ENCODE measurements around the gene SCD. TPM values are rescaled to one million over a fixed set of nuclear protein-coding genes. Genes with fewer than 3 reads are reported as not detected.

The SCD gene
- total and polyA plus RNA-seq, 9 of the 15 experiments (the other 6 are each of a cell fraction or from before 2014, with no cell fraction given) = 114 to 486 (median 188) TPM

DNA sequence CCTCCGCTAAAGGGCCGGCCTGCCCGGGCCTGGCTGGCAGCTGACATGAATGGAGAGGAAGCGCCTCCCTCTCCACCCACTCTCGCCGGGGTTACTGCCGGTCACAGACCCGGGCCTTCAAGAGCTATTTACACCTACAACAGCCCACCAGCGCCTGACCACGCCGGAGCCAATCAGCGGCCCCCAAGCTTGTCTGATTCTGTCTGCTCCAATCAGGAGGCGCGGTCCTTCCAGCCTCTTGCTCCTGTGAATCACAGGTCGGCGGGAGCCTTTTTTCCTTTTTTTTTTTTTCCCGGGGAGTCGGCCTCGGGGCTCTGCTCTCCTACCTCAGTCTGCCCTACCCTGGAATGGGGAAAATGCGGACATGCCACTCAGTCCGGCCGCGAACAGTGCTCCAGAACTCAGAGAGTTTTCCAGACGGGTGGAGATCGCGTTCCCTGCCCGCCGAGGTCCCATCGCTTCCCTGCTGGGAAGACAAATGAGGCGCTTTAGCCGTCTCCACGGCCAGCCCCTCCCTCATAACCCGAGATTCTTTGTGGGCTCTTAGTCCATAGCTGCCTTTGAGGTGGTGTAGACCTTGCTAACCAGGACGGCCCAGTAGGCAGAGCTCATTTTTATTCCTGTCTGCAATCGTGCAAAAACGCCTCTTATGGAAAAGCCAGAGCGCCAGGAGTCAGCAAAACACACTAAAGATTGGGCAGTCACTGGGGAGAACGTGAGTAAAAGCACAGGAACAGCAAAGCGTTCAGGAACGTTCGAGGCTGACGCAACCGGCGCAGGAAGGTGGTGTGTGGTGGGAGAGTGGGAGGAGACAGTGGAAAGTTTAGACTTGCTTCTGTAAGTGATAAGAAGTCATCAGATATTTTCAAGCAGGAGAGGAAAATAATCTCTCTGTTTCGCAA lies 26.5 kb downstream of the SCD start (continued):
- no peak for TF ChIP-seq CC2D1A (IDR thresholded peaks at IDR 0.05)
- TF ChIP-seq, protein P1, sequence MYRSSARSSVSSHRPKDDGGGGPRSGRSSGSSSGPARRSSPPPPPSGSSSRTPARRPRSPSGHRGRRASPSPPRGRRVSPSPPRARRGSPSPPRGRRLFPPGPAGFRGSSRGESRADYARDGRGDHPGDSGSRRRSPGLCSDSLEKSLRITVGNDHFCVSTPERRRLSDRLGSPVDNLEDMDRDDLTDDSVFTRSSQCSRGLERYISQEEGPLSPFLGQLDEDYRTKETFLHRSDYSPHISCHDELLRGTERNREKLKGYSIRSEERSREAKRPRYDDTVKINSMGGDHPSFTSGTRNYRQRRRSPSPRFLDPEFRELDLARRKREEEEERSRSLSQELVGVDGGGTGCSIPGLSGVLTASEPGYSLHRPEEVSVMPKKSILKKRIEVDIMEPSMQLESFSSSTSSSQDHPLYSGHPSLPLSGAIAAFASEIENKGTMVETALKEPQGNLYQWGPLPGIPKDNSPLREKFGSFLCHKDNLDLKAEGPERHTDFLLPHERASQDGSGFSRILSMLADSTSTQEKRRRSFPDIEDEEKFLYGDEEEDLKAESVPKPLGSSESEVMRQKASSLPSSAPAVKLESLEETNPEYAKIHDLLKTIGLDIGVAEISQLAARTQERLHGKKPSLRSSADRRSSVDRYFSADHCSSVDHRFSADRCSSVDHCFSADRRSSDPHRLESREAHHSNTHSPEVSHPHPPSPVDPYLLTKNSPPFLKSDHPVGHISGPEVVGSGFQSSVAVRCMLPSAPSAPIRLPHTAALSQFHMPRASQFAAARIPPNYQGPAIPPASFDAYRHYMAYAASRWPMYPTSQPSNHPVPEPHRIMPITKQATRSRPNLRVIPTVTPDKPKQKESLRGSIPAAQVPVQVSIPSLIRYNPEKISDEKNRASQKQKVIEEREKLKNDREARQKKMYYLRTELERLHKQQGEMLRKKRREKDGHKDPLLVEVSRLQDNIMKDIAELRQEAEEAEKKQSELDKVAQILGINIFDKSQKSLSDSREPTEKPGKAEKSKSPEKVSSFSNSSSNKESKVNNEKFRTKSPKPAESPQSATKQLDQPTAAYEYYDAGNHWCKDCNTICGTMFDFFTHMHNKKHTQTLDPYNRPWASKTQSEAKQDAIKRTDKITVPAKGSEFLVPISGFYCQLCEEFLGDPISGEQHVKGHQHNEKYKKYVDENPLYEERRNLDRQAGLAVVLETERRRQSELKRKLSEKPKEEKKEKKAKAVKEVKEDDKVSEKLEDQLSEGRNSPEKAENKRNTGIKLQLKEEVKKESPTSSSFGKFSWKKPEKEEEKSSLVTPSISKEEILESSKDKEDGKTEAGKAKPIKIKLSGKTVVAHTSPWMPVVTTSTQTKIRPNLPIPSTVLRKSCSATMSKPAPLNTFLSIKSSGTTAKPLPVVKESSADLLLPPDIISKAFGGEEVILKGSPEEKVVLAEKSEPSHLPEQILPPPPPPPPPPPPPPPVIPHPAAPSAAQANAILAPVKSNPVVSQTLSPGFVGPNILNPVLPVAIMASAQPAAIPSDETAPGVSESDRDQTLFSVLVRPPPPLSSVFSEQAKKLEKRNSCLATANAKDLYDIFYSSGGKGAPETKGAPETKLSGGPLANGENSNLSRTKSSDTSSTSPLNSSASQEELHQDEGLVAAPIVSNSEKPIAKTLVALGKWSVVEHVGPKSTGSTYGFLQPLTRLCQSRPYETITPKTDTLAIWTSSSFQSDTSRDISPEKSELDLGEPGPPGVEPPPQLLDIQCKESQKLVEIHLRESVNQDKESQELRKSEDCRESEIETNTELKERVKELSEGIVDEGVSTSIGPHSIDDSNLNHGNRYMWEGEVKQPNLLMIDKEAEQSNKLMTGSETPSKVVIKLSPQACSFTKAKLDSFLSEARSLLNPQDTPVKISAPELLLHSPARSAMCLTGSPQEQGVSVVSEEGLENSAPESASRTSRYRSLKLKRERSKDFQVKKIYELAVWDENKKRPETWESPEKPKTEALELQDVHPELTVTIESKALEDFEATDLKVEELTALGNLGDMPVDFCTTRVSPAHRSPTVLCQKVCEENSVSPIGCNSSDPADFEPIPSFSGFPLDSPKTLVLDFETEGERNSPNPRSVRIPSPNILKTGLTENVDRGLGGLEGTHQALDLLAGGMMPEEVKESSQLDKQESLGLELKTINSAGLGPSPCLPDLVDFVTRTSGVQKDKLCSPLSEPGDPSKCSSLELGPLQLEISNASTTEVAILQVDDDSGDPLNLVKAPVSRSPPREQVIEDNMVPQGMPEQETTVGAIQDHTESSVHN (IDR thresholded peaks at IDR 0.05; ENCODE audit: borderline replicate concordance in 1 of 2, low read depth in 1 of 2) = no peak; a peak in 2 of 4 replicates
- TF ChIP-seq, protein P2, sequence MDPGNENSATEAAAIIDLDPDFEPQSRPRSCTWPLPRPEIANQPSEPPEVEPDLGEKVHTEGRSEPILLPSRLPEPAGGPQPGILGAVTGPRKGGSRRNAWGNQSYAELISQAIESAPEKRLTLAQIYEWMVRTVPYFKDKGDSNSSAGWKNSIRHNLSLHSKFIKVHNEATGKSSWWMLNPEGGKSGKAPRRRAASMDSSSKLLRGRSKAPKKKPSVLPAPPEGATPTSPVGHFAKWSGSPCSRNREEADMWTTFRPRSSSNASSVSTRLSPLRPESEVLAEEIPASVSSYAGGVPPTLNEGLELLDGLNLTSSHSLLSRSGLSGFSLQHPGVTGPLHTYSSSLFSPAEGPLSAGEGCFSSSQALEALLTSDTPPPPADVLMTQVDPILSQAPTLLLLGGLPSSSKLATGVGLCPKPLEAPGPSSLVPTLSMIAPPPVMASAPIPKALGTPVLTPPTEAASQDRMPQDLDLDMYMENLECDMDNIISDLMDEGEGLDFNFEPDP (CRISPR knock-in tag; IDR thresholded peaks at IDR 0.05) = no peak
- TF ChIP-seq GATAD2B (IDR thresholded peaks at IDR 0.05; ENCODE audit: borderline replicate concordance) = no peak
- peak; percentile 48 for TF ChIP-seq NFRKB (IDR thresholded peaks at IDR 0.05; ENCODE audit: low read depth)
- TF ChIP-seq, protein P3, sequence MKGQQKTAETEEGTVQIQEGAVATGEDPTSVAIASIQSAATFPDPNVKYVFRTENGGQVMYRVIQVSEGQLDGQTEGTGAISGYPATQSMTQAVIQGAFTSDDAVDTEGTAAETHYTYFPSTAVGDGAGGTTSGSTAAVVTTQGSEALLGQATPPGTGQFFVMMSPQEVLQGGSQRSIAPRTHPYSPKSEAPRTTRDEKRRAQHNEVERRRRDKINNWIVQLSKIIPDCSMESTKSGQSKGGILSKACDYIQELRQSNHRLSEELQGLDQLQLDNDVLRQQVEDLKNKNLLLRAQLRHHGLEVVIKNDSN (CRISPR knock-in tag; IDR thresholded peaks at IDR 0.05) = peak; percentile 90
- no peak for TF ChIP-seq ADNP (tag; IDR thresholded peaks at IDR 0.05)
- peak; percentile 53; the same call in 1 of the 2 replicates for TF ChIP-seq PHF8 (IDR thresholded peaks at IDR 0.05; ENCODE audit: borderline replicate concordance, low read length)
- peak; percentile 96; the same call in 1 of the 2 replicates for TF ChIP-seq ZC3H4 (CRISPR knock-in tag; IDR thresholded peaks at IDR 0.05; ENCODE audit: borderline replicate concordance)
- TF ChIP-seq ZNF224 (CRISPR knock-in tag; IDR thresholded peaks at IDR 0.05) = no peak
- TF ChIP-seq, protein P4, sequence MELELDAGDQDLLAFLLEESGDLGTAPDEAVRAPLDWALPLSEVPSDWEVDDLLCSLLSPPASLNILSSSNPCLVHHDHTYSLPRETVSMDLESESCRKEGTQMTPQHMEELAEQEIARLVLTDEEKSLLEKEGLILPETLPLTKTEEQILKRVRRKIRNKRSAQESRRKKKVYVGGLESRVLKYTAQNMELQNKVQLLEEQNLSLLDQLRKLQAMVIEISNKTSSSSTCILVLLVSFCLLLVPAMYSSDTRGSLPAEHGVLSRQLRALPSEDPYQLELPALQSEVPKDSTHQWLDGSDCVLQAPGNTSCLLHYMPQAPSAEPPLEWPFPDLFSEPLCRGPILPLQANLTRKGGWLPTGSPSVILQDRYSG (tag; conservative IDR thresholded peaks at IDR 0.05; ENCODE audit: low read depth) = no peak
- TF ChIP-seq, protein P5, sequence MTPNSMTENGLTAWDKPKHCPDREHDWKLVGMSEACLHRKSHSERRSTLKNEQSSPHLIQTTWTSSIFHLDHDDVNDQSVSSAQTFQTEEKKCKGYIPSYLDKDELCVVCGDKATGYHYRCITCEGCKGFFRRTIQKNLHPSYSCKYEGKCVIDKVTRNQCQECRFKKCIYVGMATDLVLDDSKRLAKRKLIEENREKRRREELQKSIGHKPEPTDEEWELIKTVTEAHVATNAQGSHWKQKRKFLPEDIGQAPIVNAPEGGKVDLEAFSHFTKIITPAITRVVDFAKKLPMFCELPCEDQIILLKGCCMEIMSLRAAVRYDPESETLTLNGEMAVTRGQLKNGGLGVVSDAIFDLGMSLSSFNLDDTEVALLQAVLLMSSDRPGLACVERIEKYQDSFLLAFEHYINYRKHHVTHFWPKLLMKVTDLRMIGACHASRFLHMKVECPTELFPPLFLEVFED (CRISPR knock-in tag; conservative IDR thresholded peaks at IDR 0.05) = no peak
